Motor neuron (in vitro differentiated cells): ENCODE data around the gene TRAPPC10. TPM values are rescaled to one million over a fixed set of nuclear protein-coding genes. Genes with fewer than 3 reads are reported as not detected.
A peak's percentile ranks its signal among the peaks of the same experiment; 100 is the strongest.
"Not testable (repeated sequence)": the region's sequence is repeated elsewhere in the genome, so short reads cannot be mapped to it uniquely, and the experiment has no call there.

Experiments used
- ATAC-seq, 8 experiments: fragments of 200-7000 bp; cut with Tn5 transposase; replicated peaks in 6 of 8; 2 replicates each; pipeline ENCODE4 v1.8.0; 2021; ENCODE audit warnings: mild to moderate bottlenecking in 8 of 8, moderate library complexity in 8 of 8
- H3K27ac ChIP-seq, 2 donors: fragments of 250-450 bp; sonication (Bioruptor Pico); 2 replicates each; pipeline ENCODE4 v1.9.0; 2021; ENCODE audit warnings: antibody characterized with exemption in 2 of 2, mild to moderate bottlenecking in 2 of 2, moderate library complexity in 1 of 2
- H3K4me1 ChIP-seq, 2 donors: fragments of 250-450 bp; sonication (Bioruptor Pico); replicated peaks in 1 of 2; 2 replicates each; pipeline ENCODE4 v1.6.1; 2021; ENCODE audit warnings: antibody characterized with exemption in 2 of 2, mild to moderate bottlenecking in 2 of 2, moderate library complexity in 1 of 2
- H3K4me3 ChIP-seq, 5 donors: fragments of 250-450 bp; sonication (Bioruptor Pico); 2 replicates each; pipeline ENCODE4 v1.9.0; 2021; ENCODE audit warnings: antibody characterized with exemption in 5 of 5, mild to moderate bottlenecking in 5 of 5, moderate library complexity in 4 of 5
- WGBS, 10 experiments: fragments of 450-650 bp; shearing (Covaris generic); methylation state at CpG; one replicate each; pipeline ENCODE4 v1.0.0; 2022; 5-methylcytosine and 5-hydroxymethylcytosine counted together
- in situ Hi-C, 9 experiments: fragments of 400-800 bp; cut with MboI; loops; one replicate each; pipeline ENCODE4 v1.15.0; 2021; ENCODE audit warnings: low sequenced_read_pairs in 9 of 9, low pct_unique_long_range_greater_than_20kb in 2 of 9; ENCODE audit not compliant: unreplicated experiment in 9 of 9
- total RNA-seq, 8 experiments: library from RNA; unstranded; fragments of 300-600 nt; gene quantifications; 2 replicates each; pipeline versions ENCODE4 v1.2.3 to v1.2.4, GENCODE V29; 2022

The TRAPPC10 gene
- total RNA-seq, 8 experiments from 2014 or later = 10.1 to 39.8 (median 19.0) TPM

DNA sequence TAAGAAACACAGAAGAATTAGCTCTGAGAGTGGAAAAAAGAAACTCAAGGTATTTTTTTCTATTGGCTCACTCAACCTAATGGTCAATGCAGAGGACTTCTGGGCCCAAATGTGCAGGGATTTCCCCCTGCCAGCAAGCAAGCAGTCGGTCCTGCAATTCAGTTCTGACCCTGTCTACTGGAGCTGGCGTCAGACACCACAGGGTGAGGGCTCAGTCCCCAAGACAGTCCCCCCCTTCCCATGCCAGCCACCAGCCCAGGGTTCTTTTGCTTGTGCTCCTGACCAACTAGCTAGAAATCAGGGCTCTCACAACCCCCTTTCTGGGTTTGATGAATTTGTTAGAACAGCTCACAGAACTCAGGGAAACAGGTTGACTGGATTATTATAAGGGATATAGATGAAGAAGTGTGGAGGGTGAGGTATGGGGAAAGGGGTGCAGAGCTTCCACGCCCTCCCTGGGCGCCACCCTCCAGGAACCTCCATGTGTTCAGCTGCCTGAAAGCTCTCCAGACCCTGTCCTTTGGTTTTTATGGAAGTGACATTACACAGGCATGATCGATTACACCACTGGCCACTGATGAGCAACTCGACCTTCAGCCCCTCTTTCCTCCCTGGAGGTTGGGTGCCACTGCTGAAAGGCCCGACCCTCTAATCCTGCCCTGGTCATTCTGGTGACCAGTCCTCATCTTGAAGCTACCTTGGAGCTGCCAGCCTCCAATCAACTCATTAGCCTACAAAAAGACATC, 72.6 kb downstream of the TRAPPC10 start:
- in situ Hi-C loops = no loop called here
- Histone ChIP-seq H3K4me1 (no peaks in the 10 kb centered on the region), H3K4me3 (no peak overlapping the region), H3K27ac (no peak overlapping the region)
- WGBS, 10 experiments = 40 to 93% (median 82%) methylated on average over 1 to 4 of the region's 7 CpGs; no CpG with 5 or more reads in 5 of the 10 experiments
- ATAC-seq = no peak

DNA sequence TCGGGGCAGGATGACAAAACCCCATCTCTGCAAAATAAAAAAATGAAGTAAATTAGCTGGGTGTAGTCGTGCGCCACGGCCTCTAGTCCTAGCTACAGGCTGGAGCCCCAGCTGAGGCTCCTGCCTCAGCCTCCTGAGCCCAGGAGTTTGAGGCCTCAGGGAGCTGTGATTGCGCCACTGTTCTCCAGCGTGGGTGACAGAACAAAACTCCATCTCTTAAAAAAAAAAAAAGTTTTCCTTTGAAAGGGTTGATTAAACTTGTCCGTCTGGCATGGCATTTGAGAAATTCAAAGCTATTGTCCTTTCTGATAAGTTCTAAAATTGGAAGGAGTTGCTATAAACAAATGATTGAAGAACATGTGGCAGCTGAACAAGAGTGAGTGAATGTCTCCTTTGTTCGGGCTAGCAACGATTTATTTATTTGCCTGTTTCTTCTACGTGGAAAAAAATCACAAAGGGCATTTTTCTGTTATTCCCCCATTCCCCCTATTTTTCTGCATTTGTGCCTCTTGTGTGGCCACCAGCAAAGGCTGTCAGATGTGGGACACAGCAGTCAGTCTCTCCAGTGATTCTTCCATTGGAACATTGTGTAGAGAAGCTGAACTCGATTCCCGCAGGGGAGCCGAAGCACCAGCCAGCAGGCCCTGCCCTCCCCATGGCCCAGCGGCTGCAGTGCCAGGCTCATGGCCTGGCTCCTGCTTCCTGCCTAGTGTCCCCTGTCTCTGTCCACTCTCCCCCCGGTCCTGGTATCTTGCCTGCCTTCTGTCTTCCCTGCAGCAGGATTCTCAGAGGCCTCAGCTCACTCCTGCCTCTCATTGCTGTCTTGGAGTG, 73.6 kb downstream of the TRAPPC10 start:
- peak in 3 of 8 experiments; percentile 9 to 28 (median 13) for ATAC-seq
- H3K4me1 ChIP-seq = no peaks in the 10 kb centered on the region
- 60 to 100% (median 83%) methylated on average over 1 to 10 of the region's 15 CpGs for WGBS, 10 experiments
- in situ Hi-C loops = no loop called here
- H3K4me3 ChIP-seq = no peak overlapping the region
- no peak overlapping the region for H3K27ac ChIP-seq

DNA sequence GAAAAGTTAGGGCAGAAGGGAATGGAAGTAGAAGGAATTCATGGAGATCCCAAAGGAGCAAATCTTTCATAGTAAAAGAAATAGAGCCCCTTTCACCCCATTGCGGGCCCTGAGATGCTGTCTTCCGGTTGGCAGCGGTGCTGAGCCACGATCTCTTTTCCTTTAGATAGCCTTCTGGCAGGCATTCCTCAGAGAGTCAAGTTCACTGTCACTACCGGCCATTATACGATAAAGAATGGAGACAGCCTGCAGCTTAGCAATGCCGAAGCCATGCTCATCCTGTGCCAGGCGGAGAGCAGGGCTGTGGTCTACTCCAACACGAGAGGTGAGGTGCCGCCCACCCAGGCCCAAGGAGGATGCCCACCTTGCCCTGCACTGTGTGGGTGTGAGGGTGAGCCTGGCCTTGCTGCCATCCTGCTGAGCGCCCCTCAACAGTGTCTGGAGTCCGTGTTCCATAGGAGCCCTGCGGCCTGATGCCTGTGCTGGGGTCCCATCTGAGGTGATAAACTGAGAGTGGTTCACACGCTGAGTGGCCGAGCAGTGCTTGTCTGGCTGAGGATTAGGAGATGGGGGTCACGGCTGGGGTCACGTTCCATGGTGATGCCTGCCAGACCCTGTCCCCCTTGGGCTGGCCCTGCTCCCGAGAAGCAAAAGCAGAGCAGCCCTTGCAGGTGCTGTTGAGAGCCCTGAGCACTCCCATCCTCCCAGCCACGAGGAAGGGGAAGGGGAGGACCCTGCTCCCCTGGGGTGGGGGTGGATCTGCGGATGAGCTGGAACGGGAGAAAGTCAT, 74.7 kb downstream of the TRAPPC10 start:
- peak in 4 of 8 experiments; percentile 23 to 29 (median 26) for ATAC-seq
- Histone ChIP-seq H3K27ac (no peak overlapping the region), H3K4me3 (no peak overlapping the region), H3K4me1 (no peaks in the 10 kb centered on the region)
- in situ Hi-C loops = no loop called here
- WGBS, 10 experiments = 67 to 100% (median 92%) methylated on average over 1 to 8 of the region's 21 CpGs; no CpG with 5 or more reads in 1 of the 10 experiments

DNA sequence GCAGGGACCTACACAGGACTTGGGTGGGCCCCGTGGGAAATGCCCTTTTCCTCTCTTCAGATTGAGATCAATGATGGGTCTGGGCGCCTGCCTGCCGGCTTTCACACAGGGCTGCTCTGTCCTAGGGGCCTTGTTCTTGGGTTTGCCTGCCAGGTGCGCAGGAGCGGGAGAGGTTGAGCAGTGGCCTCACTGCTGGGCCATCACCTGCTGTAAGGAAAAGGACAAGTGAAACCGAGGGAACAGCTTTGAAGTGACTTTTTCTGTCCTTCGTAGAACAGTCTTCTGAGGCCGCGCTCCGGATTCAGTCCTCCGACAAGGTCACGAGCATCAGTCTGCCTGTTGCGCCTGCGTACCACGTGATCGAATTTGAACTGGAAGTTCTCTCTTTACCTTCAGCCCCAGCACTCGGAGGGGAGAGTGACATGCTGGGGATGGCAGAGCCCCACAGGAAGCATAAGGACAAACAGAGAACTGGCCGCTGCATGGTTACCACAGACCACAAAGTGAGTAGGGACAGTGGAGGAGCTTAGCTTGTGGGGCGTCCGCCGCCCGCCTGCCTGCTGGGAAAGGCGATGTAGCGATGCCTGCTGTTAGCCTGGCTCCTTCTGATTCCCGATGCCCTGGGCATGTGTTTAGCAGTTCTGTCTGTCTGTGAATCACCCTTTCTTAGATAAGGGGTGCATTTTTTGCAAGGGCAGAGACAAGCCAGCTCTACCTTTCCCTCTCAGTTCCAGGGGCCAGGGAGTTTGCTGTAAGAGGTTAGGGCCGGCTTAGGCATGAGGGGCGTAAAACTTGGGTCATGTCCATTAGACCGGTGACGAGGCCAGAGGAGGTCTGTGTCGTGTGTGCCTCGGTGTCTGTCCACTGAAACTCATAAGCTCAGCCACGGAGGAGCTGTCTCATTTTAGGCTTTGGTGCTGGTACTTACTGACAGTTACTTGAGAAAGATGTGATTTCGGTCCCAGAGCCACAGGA, 75.6 kb downstream of the TRAPPC10 start:
- in situ Hi-C loops = no loop called here
- Histone ChIP-seq H3K27ac (no peak overlapping the region), H3K4me3 (no peak overlapping the region), H3K4me1 (no peaks in the 10 kb centered on the region)
- WGBS, 10 experiments = 83 to 100% (median 92%) methylated on average over 1 to 27 of the region's 33 CpGs
- ATAC-seq = peak in 1 of 8 experiments; percentile 5

DNA sequence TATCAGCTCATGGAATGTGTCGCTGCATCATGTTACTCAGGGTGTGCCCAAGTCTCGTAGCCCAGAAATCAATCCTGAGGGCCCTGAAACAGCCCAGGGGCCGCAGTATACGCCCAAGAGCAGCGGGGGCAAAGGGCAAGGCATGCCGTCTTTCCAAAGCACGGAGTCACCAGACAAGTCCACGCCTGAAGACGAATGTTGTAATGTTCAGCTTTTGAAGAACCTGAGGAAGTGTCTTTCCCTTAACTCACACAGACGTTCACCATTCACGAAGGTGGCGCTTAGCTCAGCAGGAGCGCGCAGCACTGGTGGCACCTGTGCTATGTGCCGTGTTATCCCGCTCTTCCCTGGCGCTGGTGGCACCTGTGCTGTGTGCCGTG, 76.3 kb downstream of the TRAPPC10 start:
- in situ Hi-C loops = no loop called here
- H3K4me3 ChIP-seq = no peak overlapping the region
- no peaks in the 10 kb centered on the region for H3K4me1 ChIP-seq
- ATAC-seq = no peak
- no peak overlapping the region for H3K27ac ChIP-seq
- WGBS, 10 experiments = 73 to 100% (median 92%) methylated on average over 3 to 12 of the region's 18 CpGs; no CpG with 5 or more reads in 4 of the 10 experiments

DNA sequence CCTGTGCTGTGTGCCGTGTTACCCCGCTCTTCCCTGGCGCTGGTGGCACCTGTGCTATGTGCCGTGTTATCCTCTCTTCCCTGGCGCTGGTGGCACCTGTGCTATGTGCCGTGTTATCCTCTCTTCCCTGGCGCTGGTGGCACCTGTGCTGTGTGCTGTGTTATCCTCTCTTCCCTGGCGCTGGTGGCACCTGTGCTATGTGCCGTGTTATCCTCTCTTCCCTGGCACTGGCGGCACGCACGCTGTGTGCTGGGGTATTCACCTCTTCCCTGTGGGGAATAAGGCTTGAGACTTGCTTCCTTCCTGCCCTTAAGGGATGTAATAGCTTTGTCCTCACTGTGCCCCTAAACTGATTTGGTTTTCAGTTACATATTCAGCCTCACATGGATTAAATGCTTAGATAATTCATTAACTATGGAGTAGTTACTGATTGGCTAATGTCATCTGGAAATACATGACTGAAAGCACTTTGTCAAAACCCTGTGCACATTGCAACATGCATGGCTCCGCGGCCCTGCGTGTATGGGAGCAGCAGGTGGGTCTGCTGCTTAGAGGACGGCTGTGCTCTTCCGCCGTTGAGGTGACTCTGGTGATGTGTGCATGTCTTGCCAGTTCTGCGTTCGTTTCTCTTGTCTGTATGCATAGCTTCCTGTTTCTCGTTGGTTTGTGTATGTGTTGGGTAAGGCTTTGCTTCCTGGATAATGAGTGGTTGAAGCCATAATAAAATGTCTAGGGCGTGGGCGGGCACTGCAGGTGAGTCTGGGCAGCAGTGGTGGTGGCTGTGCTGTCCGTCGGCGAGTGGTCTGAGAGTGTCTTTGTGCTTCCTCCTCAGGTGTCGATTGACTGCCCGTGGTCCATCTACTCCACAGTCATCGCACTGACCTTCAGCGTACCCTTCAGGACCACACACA, 77.1 kb downstream of the TRAPPC10 start:
- Histone ChIP-seq H3K4me3 (no peak overlapping the region), H3K4me1 (no peaks in the 10 kb centered on the region), H3K27ac (no peak overlapping the region)
- in situ Hi-C loops = no loop called here
- 89 to 100% (median 100%) methylated on average over 2 to 15 of the region's 30 CpGs; no CpG with 5 or more reads in 1 of the 10 experiments for WGBS, 10 experiments
- no peak for ATAC-seq

DNA sequence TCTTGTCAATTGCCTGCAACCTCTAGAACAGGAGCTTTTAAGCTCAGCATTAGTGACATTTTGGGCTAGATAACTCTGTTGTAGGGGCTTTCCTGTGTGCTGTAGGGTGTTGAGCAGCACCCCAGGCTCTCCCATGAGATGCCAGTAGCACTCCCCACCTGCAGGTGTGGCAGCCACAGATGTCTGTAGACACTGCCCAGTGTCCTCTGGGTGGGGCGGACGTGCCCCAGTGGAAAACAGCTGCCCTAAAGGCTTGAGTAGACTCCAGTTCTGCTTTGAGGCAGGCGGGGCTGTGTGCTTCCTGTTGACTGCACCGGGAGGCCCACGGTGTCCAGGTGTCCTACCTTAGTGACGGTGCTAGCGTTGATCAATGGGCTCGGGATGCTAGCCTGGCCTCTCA, 78.2 kb downstream of the TRAPPC10 start:
- no peaks in the 10 kb centered on the region for H3K4me1 ChIP-seq
- no peak overlapping the region for H3K27ac ChIP-seq
- H3K4me3 ChIP-seq = no peak overlapping the region
- ATAC-seq = peak in 1 of 8 experiments; percentile 36
- in situ Hi-C loops = no loop called here
- 80 to 100% (median 97%) methylated on average over 2 to 4 of the region's 8 CpGs; no CpG with 5 or more reads in 3 of the 10 experiments for WGBS, 10 experiments

DNA sequence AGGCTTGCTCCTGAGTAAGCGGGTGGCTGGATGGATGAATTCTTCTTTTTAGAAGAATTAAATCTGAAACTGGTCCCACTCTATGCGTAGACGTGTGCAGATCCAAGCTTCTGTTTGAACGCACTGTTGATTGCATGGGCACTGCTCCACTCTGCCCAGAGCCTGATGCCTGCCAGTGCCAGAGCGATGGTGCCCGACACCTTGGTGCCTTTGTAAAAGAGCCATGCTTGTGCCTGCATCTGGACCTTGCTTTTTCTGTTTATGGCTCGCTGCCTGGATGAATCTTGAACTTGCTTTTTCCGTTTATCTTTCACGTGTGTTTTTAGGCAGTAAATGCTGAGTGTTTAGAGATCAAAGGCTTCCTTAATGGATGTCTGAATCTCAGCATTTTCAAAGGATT, 80.1 kb downstream of the TRAPPC10 start:
- H3K27ac ChIP-seq = no peak overlapping the region
- no peaks in the 10 kb centered on the region for H3K4me1 ChIP-seq
- 20 to 96% (median 81%) methylated on average over 1 to 7 of the region's 9 CpGs; no CpG with 5 or more reads in 1 of the 10 experiments for WGBS, 10 experiments
- H3K4me3 ChIP-seq = no peak overlapping the region
- in situ Hi-C loops = no loop called here
- no peak for ATAC-seq

DNA sequence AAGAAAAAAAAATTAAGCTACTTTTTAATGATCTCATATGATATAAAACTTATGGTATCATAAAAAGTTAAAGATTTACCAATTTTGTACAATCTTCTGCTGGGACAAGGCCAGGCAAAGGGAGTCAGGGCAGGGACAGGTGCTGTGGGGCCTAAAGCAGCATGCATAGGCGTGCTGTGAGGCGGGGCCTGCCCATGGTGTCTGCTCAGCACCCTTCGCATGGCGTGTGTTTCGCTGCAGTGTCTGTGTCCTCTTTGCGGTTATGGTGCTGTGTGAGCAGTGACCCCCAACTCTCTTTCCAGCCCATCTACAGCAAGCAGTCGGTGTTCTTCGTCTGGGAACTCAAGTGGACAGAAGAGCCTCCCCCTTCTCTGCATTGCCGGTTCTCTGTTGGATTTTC, 81.7 kb downstream of the TRAPPC10 start:
- Histone ChIP-seq H3K27ac (no peak overlapping the region), H3K4me3 (no peak overlapping the region), H3K4me1 (no peaks in the 10 kb centered on the region)
- in situ Hi-C loops = no loop called here
- 85 to 100% (median 94%) methylated on average over 2 to 8 of the region's 9 CpGs; no CpG with 5 or more reads in 3 of the 10 experiments for WGBS, 10 experiments
- ATAC-seq = no peak

DNA sequence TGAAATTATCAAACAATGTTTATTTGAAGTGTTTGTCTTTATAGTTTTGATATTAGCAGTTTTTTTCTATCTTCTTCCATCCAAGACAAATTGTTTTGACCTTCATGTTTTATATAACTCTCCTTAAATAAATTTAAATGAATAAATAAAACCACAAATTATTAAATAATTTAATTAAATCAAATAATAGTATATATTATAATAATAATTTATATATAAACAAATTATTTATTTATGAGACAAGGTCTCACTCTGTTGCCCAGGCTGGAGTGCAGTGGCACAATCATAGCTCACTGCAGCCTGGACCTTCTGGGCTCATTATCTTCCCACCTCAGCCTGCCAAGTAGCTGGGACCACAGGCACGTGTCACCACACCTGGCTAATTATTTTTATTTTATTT, 82.7 kb downstream of the TRAPPC10 start:
- Histone ChIP-seq H3K4me3 (no peak overlapping the region), H3K4me1 (no peaks in the 10 kb centered on the region), H3K27ac (no peak overlapping the region)
- ATAC-seq = no peak
- WGBS, 10 experiments = 20 to 100% (median 87%) methylated on average over 1 of the region's 1 CpG; no CpG with 5 or more reads in 4 of the 10 experiments
- in situ Hi-C loops = no loop called here

DNA sequence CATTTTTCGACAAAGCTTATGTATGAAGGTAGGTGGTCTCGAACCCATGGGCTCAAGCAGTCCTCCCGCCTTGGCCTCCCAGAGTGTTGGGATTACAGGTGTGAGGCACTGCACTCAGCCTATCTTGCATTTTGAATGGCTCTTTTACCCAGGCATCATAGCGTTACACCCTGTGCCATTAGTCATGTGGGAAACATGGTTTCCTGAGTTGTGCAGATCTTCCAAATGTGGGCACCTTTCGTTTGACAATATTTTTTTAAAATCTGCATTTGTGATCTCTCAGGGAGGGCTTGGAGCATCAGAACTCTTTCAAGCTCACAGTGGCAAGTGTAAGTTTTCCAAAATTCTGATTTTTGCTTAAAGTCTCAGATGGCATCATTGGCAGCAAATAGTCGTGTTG, 86.4 kb downstream of the TRAPPC10 start:
- ATAC-seq, H3K4me3 ChIP-seq, H3K27ac ChIP-seq, H3K4me1 ChIP-seq, in situ Hi-C loops: not testable (repeated sequence)
- no CpG with 5 or more reads among the region's 6 CpGs for WGBS, 10 experiments
